HG03342 (cell line): Measurements from ENCODE around the gene ABHD3.
"Not testable (repeated sequence)": the region's sequence is repeated elsewhere in the genome, so short reads cannot be mapped to it uniquely, and the experiment has no call there.

ENCODE experiments used
- ATAC-seq: cut with Tn5 transposase; IDR thresholded peaks from one replicate; pipeline ENCODE4 v1.9.1; 2021; ENCODE audit warnings: mild to moderate bottlenecking, moderate library complexity; ENCODE audit not compliant: unreplicated experiment

The ABHD3 gene

GRCh38 chr18:21706386-21706865, 1.9 kb upstream of the ABHD3 start:
- no peak for ATAC-seq

DNA sequence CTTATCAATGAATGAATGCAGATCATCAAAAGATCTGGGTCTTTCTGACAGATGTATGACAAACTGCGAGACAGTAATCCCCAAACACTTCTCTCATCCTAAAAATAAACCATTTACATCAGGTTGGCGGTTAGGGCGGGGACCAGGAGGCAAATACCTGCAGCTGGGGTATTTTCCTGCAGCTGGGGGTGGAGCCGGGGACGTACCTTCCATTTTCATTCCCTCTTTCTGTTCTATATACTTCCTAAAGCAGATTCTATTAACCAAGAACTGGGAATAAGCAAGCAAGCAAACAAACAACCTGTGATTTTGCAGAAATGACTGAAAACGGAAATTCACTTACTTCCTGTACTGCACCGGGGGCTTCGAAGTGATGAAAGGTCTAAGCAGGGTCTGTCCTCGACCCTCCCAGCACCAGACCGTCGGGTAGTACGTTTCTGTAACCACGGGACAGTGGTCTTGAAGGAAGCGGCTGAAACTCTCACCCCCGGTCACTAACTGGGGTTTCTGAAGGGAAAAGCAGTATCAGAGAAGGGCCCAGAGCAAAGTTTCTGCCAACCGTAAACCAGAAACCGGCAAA, 1.2 kb downstream of the ABHD3 start:
- no peak for ATAC-seq

DNA sequence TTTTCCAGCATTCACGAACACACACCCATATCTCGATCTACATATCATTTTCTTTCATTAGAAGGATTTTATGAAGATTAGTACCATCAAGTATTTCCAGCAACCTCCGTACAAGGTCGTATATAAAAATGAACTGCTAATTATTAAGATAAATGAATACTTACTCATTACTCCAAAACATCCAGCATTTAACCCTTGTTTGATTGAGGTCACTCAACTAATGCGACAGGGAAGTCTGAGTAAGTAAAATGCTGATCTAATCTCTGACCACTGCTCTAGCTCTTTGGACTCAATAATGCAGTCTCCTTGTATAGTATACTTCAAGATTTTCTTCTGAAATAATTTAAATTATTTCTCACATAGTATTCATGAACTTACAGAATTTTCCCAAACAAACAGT, 2.0 kb downstream of the ABHD3 start:
- no peak for ATAC-seq

GRCh38 chr18:21701621-21702020, 3.0 kb downstream of the ABHD3 start:
- ATAC-seq, result no peak

- ATAC-seq, result no peak
Observed at GRCh38 chr18:21700528-21701075, 4.0 kb downstream of the ABHD3 start.

DNA sequence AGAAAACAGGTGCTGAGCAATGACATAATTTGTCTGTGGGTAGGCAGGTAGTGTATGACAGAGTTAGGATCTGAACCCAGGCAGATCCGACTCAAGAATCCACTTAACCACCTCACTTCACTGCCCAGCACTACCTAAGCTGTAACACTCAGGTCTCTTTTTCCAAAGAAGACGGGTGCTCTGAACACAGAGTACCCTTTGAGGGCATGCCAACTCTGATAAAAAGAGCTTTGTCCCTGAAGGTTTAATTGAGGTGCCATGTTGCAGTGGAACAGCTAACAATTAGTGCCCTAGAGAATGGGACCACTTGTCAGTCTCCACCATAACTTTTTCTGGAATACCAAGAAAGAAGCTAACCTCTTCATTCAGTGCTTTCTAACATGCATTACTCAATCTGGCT, 11.3 kb downstream of the ABHD3 start:
- ATAC-seq, result no peak

DNA sequence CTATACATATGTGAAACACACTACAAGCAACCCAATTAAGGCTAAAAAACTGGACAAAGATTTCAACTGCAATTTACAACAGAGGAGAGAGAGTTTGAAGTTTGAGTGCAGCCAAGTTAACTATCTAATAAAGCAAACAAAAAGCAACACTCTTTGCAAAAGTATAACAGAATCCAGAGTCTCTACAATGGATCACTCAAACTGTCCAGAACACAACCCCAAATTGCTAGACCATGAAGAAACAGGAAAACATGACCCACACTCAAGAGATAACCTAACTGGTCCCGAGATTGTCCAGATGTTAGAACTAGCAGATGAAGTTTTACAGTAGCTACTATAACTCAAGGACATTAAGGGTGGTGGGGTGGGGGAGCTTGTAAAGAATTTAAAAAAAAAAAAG, 14.8 kb downstream of the ABHD3 start:
- ATAC-seq, result no peak

DNA sequence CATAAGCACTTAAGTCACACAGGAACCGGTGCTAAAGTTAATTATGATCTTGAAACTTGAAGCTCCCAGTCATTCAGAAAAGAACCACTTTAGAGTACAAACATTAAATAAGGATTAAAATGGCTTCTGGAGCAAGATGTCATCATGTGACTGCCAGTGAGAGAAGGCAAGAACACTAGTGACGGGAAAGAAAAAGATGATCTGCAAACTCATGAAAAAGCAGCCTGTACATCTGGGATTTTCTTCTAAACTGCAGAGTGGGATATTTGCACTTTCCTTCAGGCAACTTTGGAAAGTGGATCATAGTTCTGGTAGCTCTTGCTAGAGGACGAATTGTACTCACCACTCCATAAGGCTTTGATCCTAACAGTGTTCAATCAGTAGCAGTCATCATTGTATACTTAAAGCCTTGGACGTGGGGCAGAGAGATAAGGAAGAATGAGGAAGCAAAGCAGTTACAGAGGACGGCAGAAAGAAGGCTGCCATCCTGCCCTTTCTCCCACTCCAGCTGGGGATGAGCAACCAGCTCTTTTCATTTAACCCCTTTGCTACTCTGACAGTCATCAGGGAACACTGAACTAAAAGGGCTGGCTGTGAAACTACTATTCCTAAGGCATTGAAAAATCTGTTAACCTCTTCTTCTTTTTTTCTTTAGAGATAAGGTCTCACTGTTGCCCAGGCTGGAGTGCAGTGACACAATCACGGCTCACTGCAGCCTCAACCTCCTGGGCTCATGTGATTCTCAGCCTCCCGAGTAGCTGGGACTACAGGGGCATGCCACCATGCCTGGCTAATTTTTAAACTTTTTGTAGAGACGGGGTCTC, 18.1 kb downstream of the ABHD3 start:
- ATAC-seq, result no peak

DNA sequence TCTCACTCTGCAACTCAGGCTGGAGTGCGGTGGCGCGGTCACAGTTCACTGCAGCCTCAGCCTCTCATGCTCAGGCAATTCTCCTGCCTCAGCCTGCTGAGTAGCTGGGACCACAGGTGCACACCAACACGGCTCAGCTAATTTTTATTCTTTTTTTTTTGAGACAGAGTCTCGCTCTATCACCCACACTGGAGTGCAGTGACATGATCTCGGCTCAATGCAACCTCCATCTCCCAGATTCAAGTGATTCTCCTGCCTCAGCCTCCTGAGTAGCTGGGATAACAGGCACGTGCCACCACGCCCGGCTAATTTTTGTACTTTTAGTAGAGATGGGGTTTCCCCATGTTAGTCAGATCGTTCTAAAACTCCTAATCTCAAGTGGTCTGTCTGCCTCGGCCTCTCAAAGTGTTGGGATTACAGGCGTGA, 19.0 kb downstream of the ABHD3 start:
- peak; percentile 74 for ATAC-seq

DNA sequence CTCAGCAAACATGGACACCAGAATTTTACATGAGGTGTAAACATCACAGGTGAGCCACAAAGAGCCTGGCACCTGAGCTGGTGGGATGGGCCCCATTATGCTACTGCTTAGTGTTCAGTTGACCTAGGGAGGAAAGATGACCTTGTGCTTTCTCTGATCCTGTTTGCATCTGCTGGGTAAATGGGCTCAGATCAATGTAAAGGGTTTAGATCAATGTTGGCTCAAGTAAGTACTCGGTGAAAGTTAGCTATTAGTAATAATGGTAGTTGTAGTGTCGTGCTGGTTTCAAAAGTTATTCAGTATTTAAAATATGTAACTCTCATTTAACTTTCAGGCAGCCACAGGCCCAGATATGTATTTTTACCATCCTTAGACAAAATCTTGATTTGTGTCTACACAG, 19.8 kb downstream of the ABHD3 start:
- peak; percentile 54 for ATAC-seq

GRCh38 chr18:21682371-21683051, 22.1 kb downstream of the ABHD3 start:
- ATAC-seq, result peak; percentile 50

GRCh38 chr18:21680161-21680560, 24.4 kb downstream of the ABHD3 start:
- ATAC-seq, result no peak

DNA sequence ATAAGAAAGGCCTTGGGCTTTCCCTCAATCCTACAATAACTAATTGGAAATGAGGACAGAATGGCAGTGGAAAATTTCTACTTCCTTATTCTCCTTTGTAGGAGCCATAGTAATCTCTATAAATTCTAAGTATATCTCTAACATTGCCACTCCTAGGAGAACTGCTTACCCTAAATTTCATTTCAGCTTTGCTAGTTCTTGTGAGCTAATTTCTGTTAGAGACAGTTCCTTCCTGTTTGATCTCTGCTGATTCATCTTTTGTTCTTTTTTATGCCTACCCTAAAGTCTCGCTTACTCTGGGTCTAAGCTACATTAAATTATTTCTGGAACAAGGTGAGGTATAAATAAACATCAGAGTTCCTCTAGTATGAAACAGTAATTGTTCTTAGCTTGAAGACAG, 25.7 kb downstream of the ABHD3 start:
- no peak for ATAC-seq

GRCh38 chr18:21675354-21675753, 29.2 kb downstream of the ABHD3 start:
- ATAC-seq, result not testable (repeated sequence)

- ATAC-seq, result no peak
Observed at GRCh38 chr18:21672521-21673267, 31.9 kb downstream of the ABHD3 start.

DNA sequence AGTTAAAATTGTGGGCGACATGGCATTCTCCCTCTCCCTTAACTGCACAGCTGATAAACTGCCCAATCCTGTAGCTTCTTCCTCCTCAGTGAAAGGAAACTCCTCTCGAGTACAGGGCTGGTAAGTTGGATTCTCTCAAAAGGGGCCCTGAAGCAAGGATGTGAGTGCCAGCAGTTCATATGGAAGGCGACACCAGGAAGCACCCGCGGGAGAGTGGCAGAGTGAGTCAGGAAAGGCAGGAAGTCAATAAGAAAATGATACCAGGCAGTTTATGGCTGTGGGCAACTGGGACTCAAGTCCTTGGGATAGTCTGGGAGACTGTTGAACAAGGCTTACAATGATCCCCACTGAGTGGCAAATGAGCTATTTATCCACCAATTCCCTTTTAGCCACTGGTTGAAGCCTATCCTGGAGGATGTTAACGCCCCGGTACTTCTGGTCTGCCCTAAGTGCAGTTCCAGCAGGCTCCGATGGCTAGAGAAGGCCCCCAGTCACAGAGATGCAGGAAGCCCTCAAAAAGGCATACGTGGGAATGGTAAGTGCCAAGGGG, 34.8 kb downstream of the ABHD3 start:
- ATAC-seq, result no peak

DNA sequence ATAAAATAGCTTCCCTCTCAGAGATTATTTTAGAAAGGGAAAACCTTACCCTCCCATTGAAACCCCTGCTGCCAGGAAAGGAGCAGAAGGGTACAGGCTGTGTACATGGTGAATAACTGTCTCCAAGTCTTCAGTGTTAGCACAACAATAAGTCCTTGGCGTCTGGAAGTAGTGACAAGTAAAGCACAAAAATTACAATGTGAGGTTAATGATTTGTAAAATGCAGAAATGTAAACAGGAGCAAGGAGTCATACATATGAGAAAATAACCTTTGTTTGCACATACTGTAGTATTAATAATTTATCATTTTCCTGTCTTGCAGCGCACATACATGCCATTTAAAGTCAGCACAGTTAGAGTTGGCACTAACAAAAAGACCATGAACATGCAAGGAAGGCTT, 40.5 kb downstream of the ABHD3 start:
- ATAC-seq, result no peak

DNA sequence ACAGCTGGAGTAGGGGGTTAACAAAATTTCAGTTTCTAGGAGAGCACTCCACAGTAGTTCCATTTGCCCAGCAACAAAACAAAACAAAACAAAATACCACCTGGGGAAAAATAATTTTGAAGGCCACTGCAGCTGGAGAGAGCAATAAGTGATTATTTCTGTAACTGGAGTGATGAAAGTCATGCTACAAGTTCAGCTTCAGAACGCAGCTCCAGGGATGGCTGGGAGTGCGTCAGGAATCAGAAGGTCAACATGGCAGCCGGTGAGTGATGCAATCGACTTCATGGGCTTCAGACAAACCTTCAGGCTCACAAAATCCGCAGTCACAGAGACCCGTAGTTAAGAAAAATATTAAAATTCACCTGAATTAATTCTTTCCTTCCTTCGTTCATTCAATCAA, 41.0 kb downstream of the ABHD3 start:
- ATAC-seq, result no peak

GRCh38 chr18:21662581-21662980, 42.0 kb downstream of the ABHD3 start:
- no peak for ATAC-seq

GRCh38 chr18:21660078-21660477, 44.5 kb downstream of the ABHD3 start:
- no peak for ATAC-seq

- ATAC-seq, result no peak
Observed at GRCh38 chr18:21656402-21656801, 48.2 kb downstream of the ABHD3 start.
